Measurements from ENCODE around the gene NGF. TPM values are rescaled to one million over a fixed set of nuclear protein-coding genes. Genes with fewer than 3 reads are reported as not detected.

NGF gene
- total and polyA plus RNA-seq, 9 of the 15 experiments (the other 6 are each of a cell fraction or from before 2014, with no cell fraction given), result not detected

DNA sequence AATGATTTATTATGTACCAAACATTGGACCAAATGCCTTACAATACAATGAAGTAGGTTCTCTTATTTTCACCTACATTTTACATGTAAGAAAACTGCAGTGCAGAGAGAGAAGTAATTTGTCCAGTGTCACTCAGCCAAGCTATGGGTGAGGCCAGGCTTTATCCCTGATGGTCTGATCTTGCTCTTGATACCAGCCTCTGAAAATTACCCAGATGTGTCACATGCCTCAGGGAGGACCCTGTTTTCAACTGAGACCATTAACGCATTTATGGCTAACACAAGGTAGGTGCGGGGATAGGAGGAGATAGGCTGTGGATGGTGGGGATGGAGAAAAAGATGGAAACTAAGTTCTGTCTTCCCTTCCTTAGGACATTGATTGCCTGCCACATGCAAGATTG, 56.9 kb downstream of the NGF start:
- no peak overlapping the region for H3K4me2 ChIP-seq (ENCODE audit: insufficient read depth, low read length)
- H3K9me3 ChIP-seq (replicated peaks; ENCODE audit: control insufficient read depth, insufficient read depth, low read depth, low read length), result no peaks in the 10 kb centered on the region
- WGBS (ENCODE audit: insufficient coverage, low coverage, missing lambda C conversion rate), result 3% methylated on average over 2 of the region's 2 CpGs
- DNase-seq (ENCODE audit: extremely low read depth in 1 of 4, low spot score in 3 of 4), result no peak
- in situ Hi-C loops (cut with MboI) (no loop called here), intact Hi-C loops (cut with micrococcal nuclease) (no loop called here)
- no peak overlapping the region for H3K27ac ChIP-seq (ENCODE audit: extremely low read depth, low read depth, low read length)
- H3K27me3 ChIP-seq (ENCODE audit: control insufficient read depth in 2 of 2, insufficient read depth in 2 of 2, low read length in 2 of 2), result peaks cover 8 to 31% of the 10 kb centered on the region in 2 experiments; a peak in 4 of 5 replicates
- BruUV-seq (replicated peaks), result no TSS peak
- no peaks in the 10 kb centered on the region for H3K36me3 ChIP-seq (ENCODE audit: control insufficient read depth, insufficient read depth, low read length)
- no peak for ATAC-seq
- H3K9me1 ChIP-seq (ENCODE audit: control insufficient read depth, insufficient read depth, low read length), result no peaks in the 10 kb centered on the region
- 0 out of 2 replicates have a peak, but pooled peaks cover 3% of the 10 kb centered on the region for H4K20me1 ChIP-seq (replicated peaks; ENCODE audit: control insufficient read depth, insufficient read depth, low read length)
- no peak overlapping the region for H3K9ac ChIP-seq (ENCODE audit: insufficient read depth in 1 of 2, low read depth in 2 of 2, low read length in 2 of 2)
- POLR2A ChIA-PET, result interaction anchor here (0.9 kb wide), 1 partner anchor 13 kb away, joined by 3 read pairs; no protein-coding TSS in a partner anchor
- no peak for FAIRE-seq
- no peaks in the 10 kb centered on the region for H3K79me2 ChIP-seq (ENCODE audit: control insufficient read depth, insufficient read depth, low read length)
- H3K4me1 ChIP-seq (replicated peaks in 1 of 2; ENCODE audit: control insufficient read depth in 2 of 2, insufficient read depth in 2 of 2, low read length in 2 of 2), result no peaks in the 10 kb centered on the region
- CTCF ChIA-PET (ENCODE audit: low intra/inter-chr PET ratio), result no interaction called here
- TF ChIP-seq FOXA3 (CRISPR knock-in tag; conservative IDR thresholded peaks at IDR 0.05 in 1 of 2, IDR thresholded peaks at IDR 0.05 in 1 of 2) (no peak), ZNF121 (CRISPR knock-in tag; conservative IDR thresholded peaks at IDR 0.05) (no peak), KDM2B (CRISPR knock-in tag; IDR thresholded peaks at IDR 0.05) (no peak), MTF1 (CRISPR knock-in tag; IDR thresholded peaks at IDR 0.05; ENCODE audit: borderline replicate concordance) (no peak)
- TF ChIP-seq, protein P1, sequence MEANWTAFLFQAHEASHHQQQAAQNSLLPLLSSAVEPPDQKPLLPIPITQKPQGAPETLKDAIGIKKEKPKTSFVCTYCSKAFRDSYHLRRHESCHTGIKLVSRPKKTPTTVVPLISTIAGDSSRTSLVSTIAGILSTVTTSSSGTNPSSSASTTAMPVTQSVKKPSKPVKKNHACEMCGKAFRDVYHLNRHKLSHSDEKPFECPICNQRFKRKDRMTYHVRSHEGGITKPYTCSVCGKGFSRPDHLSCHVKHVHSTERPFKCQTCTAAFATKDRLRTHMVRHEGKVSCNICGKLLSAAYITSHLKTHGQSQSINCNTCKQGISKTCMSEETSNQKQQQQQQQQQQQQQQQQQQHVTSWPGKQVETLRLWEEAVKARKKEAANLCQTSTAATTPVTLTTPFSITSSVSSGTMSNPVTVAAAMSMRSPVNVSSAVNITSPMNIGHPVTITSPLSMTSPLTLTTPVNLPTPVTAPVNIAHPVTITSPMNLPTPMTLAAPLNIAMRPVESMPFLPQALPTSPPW (CRISPR knock-in tag; IDR thresholded peaks at IDR 0.05), result no peak
- no peak overlapping the region for H3K4me3 ChIP-seq
- no peak overlapping the region for H2AFZ ChIP-seq (ENCODE audit: low read depth, low read length)
